VCaP (cell line): Measurements from ENCODE around the gene CRB2.
A peak's percentile ranks its signal among the peaks of the same experiment; 100 is the strongest.

Experiments used
- H3K27ac ChIP-seq: fragments of 450-650 bp; 2 replicates; pipeline ENCODE4 v1.5.1; 2017
- CTCF ChIP-seq: fragments of 450-650 bp; conservative IDR thresholded peaks from 2 replicates; pipeline ENCODE4 v1.5.1; 2017; ENCODE audit warnings: mild to moderate bottlenecking, moderate library complexity

CRB2 gene

GRCh38 chr9:123322273-123323195 lies 33.5 kb upstream of the CRB2 start:
- no peak overlapping the region for H3K27ac ChIP-seq
- no peak for TF ChIP-seq CTCF

- H3K27ac ChIP-seq, result no peak overlapping the region
- TF ChIP-seq CTCF, result no peak
These were observed 32.6 kb upstream of the CRB2 start for GRCh38 chr9:123323196-123324013.

GRCh38 chr9:123324767-123325183 lies 31.2 kb upstream of the CRB2 start:
- TF ChIP-seq CTCF, result no peak
- H3K27ac ChIP-seq, result no peak overlapping the region; the same call in 1 of the 2 replicates

- no peak for TF ChIP-seq CTCF
- peak overlapping the region; percentile 97 for H3K27ac ChIP-seq
These were observed 29.8 kb upstream of the CRB2 start for GRCh38 chr9:123326187-123326586.

GRCh38 chr9:123326662-123327093 lies 29.3 kb upstream of the CRB2 start:
- no peak for TF ChIP-seq CTCF
- H3K27ac ChIP-seq, result peak overlapping the region; percentile 97

- TF ChIP-seq CTCF, result no peak
- H3K27ac ChIP-seq, result peak overlapping the region; percentile 97
These were observed 28.3 kb upstream of the CRB2 start for GRCh38 chr9:123327697-123328100.

- H3K27ac ChIP-seq, result peak overlapping the region; percentile 97; the same call in 1 of the 2 replicates
- no peak for TF ChIP-seq CTCF
These were observed 26.6 kb upstream of the CRB2 start for GRCh38 chr9:123329329-123329955.
